ENCODE results near the gene POLQ. TPM values are rescaled to one million over a fixed set of nuclear protein-coding genes. Genes with fewer than 3 reads are reported as not detected.

Gene POLQ
- polyA plus RNA-seq, 3 donors, result 0.03 TPM; not detected in 1

DNA sequence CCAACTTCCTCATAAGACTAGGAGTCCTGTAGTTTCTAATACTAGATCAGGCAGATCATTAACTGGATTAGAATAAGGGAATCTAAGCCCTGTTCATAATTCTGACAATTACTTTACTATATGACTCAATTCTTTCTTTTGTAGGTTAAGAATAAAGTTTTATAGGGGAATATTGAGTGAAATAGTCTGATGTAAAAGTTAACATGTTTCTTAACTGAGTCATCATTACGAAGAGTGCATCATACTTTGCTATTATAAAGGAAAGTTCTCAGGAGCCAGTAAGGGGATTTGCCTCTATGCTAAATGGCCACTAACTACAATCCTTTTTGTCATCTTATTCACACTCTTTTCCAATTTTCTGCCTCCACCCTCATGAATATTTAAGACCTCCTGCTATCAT lies 63.1 kb downstream of the POLQ start:
- Histone ChIP-seq H2AFZ (ENCODE audit: insufficient read depth, low read depth, low read length, poor library complexity, severe bottlenecking) (no peak overlapping the region), H3K36me3 (replicated peaks in 1 of 2; ENCODE audit: control insufficient read depth in 1 of 2, insufficient read depth in 2 of 2, low read length in 2 of 2) (peaks cover 20 to 61% of the 10 kb centered on the region in 2 donors), H3K4me2 (replicated peaks; ENCODE audit: extremely low read depth, low read length, poor library complexity, severe bottlenecking) (no peak overlapping the region), H3K4me3 (replicated peaks in 1 of 3; ENCODE audit: low read depth in 2 of 3, low read length in 3 of 3) (no peak overlapping the region), H3K4me1 (ENCODE audit: control insufficient read depth in 1 of 2, insufficient read depth in 2 of 2, low read length in 2 of 2) (no peaks in the 10 kb centered on the region), H3K27ac (ENCODE audit: low read depth in 1 of 2, low read length in 2 of 2) (no peak overlapping the region), H3K9me3 (replicated peaks in 1 of 2; ENCODE audit: control insufficient read depth in 1 of 2, insufficient read depth in 1 of 2, low read length in 2 of 2) (no peaks in the 10 kb centered on the region), H3K9ac (ENCODE audit: insufficient read depth, low read length, poor library complexity, severe bottlenecking) (no peak overlapping the region), H3K79me2 (ENCODE audit: insufficient read depth, low read length) (no peaks in the 10 kb centered on the region), H4K20me1 (ENCODE audit: insufficient read depth, low read length) (no peaks in the 10 kb centered on the region), H3K27me3 (ENCODE audit: control insufficient read depth in 2 of 2, insufficient read depth in 2 of 2, low read length in 2 of 2) (no peaks in the 10 kb centered on the region)
- intact Hi-C loops (cut with micrococcal nuclease), result no loop called here
- peaks cover 0 to 1% (median 0%) of the 10 kb centered on the region in 7 donors for H3K9me3 Mint-ChIP-seq
- H3K36me3 Mint-ChIP-seq, result peaks cover 43 to 62% of the 10 kb centered on the region in 2 donors
- peaks cover 0 to 1% (median 0%) of the 10 kb centered on the region in 3 donors for H3K27me3 Mint-ChIP-seq (ENCODE audit: low read depth in 3 of 3)
- no peaks in the 10 kb centered on the region for H3K4me1 Mint-ChIP-seq
- no peak overlapping the region for H3K27ac Mint-ChIP-seq
- WGBS (ENCODE audit: insufficient coverage), result no CpG with 5 or more reads among the region's 1 CpG
- DNase-seq, result no peak
- H3K4me3 Mint-ChIP-seq, result no peak overlapping the region
- TF ChIP-seq, protein P1, sequence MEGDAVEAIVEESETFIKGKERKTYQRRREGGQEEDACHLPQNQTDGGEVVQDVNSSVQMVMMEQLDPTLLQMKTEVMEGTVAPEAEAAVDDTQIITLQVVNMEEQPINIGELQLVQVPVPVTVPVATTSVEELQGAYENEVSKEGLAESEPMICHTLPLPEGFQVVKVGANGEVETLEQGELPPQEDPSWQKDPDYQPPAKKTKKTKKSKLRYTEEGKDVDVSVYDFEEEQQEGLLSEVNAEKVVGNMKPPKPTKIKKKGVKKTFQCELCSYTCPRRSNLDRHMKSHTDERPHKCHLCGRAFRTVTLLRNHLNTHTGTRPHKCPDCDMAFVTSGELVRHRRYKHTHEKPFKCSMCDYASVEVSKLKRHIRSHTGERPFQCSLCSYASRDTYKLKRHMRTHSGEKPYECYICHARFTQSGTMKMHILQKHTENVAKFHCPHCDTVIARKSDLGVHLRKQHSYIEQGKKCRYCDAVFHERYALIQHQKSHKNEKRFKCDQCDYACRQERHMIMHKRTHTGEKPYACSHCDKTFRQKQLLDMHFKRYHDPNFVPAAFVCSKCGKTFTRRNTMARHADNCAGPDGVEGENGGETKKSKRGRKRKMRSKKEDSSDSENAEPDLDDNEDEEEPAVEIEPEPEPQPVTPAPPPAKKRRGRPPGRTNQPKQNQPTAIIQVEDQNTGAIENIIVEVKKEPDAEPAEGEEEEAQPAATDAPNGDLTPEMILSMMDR (IDR thresholded peaks at IDR 0.05), result no peak

DNA sequence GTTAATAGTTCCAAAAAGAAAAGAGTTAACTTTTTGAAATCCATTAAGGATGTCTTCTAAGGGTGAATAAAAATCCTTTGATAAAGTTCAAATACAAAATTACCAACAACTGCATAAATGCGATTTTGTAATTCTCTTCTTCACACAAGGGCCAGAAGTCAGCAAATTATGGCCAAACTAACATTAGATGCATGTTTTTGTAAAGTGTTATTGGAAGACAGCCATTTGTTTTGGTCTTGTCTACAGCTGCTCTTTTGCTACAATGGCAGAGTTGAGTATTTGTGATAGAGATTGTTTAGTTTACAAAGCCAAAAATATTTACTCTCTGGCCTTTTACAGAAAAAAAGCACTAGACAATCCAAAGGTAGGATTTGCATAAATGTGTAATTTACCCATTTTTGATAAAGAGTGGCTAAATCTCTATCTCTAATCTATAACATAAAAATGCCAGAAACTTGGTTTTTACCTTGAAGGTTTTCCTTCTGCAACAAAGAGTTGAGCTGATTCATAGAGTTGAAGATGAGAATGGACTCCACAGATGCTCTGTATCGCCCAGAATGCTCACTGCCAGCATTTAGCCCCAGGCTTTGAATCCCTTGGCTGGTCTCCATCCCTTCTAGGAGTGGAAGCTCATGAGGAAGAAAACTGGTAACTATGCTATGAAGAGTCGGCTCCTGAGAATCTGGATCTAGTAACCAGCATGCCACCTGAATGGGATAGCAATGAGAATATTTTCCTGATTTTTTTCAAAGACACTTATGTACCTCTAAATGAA lies 64.5 kb downstream of the POLQ start:
- Histone ChIP-seq H3K9ac (ENCODE audit: insufficient read depth, low read length, poor library complexity, severe bottlenecking) (no peak overlapping the region), H3K79me2 (ENCODE audit: insufficient read depth, low read length) (no peaks in the 10 kb centered on the region), H3K9me3 (replicated peaks in 1 of 2; ENCODE audit: control insufficient read depth in 1 of 2, insufficient read depth in 1 of 2, low read length in 2 of 2) (no peaks in the 10 kb centered on the region), H3K27me3 (ENCODE audit: control insufficient read depth in 2 of 2, insufficient read depth in 2 of 2, low read length in 2 of 2) (no peaks in the 10 kb centered on the region), H3K4me2 (replicated peaks; ENCODE audit: extremely low read depth, low read length, poor library complexity, severe bottlenecking) (no peak overlapping the region), H3K4me3 (replicated peaks in 1 of 3; ENCODE audit: low read depth in 2 of 3, low read length in 3 of 3) (no peak overlapping the region), H2AFZ (ENCODE audit: insufficient read depth, low read depth, low read length, poor library complexity, severe bottlenecking) (no peak overlapping the region), H3K4me1 (ENCODE audit: control insufficient read depth in 1 of 2, insufficient read depth in 2 of 2, low read length in 2 of 2) (no peaks in the 10 kb centered on the region), H3K27ac (ENCODE audit: low read depth in 1 of 2, low read length in 2 of 2) (no peak overlapping the region), H3K36me3 (replicated peaks in 1 of 2; ENCODE audit: control insufficient read depth in 1 of 2, insufficient read depth in 2 of 2, low read length in 2 of 2) (peaks cover 28 to 66% of the 10 kb centered on the region in 2 donors), H4K20me1 (ENCODE audit: insufficient read depth, low read length) (no peaks in the 10 kb centered on the region)
- intact Hi-C loops (cut with micrococcal nuclease), result no loop called here
- TF ChIP-seq, protein P1 (IDR thresholded peaks at IDR 0.05), result no peak
- Mint-ChIP-seq H3K4me3 (no peak overlapping the region), H3K9me3 (no peaks in the 10 kb centered on the region), H3K4me1 (no peaks in the 10 kb centered on the region), H3K27ac (peak overlapping the region in 1 of 7 donors; percentile 40), H3K36me3 (peaks cover 49 to 64% of the 10 kb centered on the region in 2 donors), H3K27me3 (ENCODE audit: low read depth in 3 of 3) (no peaks in the 10 kb centered on the region)
- WGBS (ENCODE audit: insufficient coverage), result 100% methylated on average over 1 of the region's 3 CpGs
- no peak for DNase-seq

All from CD14-positive monocyte (primary cell).